Thyroid gland (tissue), 4 donors: ENCODE data around the gene AFAP1L2. TPM values are rescaled to one million over a fixed set of nuclear protein-coding genes. Genes with fewer than 3 reads are reported as not detected.

Source experiments
- DNase-seq, 2 donors: peaks; one replicate each; pipeline ENCODE4 v3.0.0-alpha.2; 2019
- H3K27ac ChIP-seq, 3 donors: fragments of 200-600 bp; sonication (generic); 1 replicate in 2 of 3; 2 replicates in 1 of 3; pipeline ENCODE4 v1.5.1; 2016 to 2019; ENCODE audit warnings: mild to moderate bottlenecking in 1 of 3, moderate library complexity in 1 of 3
- H3K27me3 ChIP-seq: fragments of 200-600 bp; sonication (generic); one replicate; pipeline ENCODE4 v1.5.1; 2019
- H3K36me3 ChIP-seq, 2 donors: fragments of 200-600 bp; sonication (generic); one replicate each; pipeline ENCODE4 v1.5.1; 2016 to 2019
- H3K4me1 ChIP-seq, 2 donors: fragments of 200-600 bp; sonication (generic); one replicate each; pipeline ENCODE4 v1.5.1; 2017 to 2019
- H3K4me3 ChIP-seq, 3 donors: fragments of 200-600 bp; sonication (generic); replicated peaks in 1 of 3; 1 replicate in 2 of 3; 2 replicates in 1 of 3; pipeline ENCODE4 v1.5.1; 2016; ENCODE audit warnings: mild to moderate bottlenecking in 1 of 3
- H3K9me3 ChIP-seq: fragments of 200-600 bp; sonication (generic); one replicate; pipeline ENCODE4 v1.5.1; 2017
- CTCF ChIP-seq, 6 experiments: fragments of 200-600 bp in 3 of 6; fragments of 450-650 bp in 3 of 6; sonication (generic) in 3 of 6; IDR thresholded peaks; one replicate each; pipeline ENCODE4 v1.5.1; 2016 to 2019; ENCODE audit warnings: antibody characterized with exemption in 6 of 6, mild to moderate bottlenecking in 2 of 6, inconsistent platforms in 1 of 6, moderate library complexity in 1 of 6
- POLR2A ChIP-seq, 2 donors: fragments of 450-650 bp; IDR thresholded peaks; one replicate each; pipeline ENCODE4 v1.6.1; 2017; ENCODE audit warnings: antibody characterized with exemption in 2 of 2, mild to moderate bottlenecking in 2 of 2, moderate library complexity in 1 of 2
- WGBS, 2 donors: methylation state at CpG; one replicate each; pipeline ENCODE4 v1.1.5; 2017; 5-methylcytosine and 5-hydroxymethylcytosine counted together
- intact Hi-C: fragments of 100-400 bp; cut with DNase I; formaldehyde crosslinking; loops from one replicate; pipeline ENCODE4 v1.15.1; 2023
- total RNA-seq, 4 donors: library from RNA; depleted of rRNA; stranded (reverse); fragments of >200 nt; gene quantifications; one replicate each; pipeline ENCODE4 v1.2.3, GENCODE V29; 2016

The AFAP1L2 gene
- total RNA-seq, 4 donors from 2014 or later, result 135 to 356 (median 299) TPM

- 45 to 48% methylated on average over 8 of the region's 8 CpGs for WGBS, 2 donors
- intact Hi-C loops, result loop anchor here (10.0 kb wide), 1 partner anchor 64 kb away; the partner anchor contains the start of gene AFAP1L2
- H3K9me3 ChIP-seq, result no peaks in the 10 kb centered on the region
- peaks cover 11 to 13% of the 10 kb centered on the region in 2 donors for H3K36me3 ChIP-seq
- H3K4me3 ChIP-seq, result no peak overlapping the region
- H3K27ac ChIP-seq, result peak overlapping the region; percentile 9 to 73 (median 50)
- DNase-seq, result peak; percentile 84 to 87
- TF ChIP-seq CTCF (IDR thresholded peaks at IDR 0.05) (no peak), POLR2A (IDR thresholded peaks at IDR 0.05) (peak in 1 of 2 donors; percentile 31)
- no peaks in the 10 kb centered on the region for H3K27me3 ChIP-seq
- peaks cover 44 to 52% of the 10 kb centered on the region in 2 donors for H3K4me1 ChIP-seq
These were observed 63.5 kb downstream of the AFAP1L2 start for GRCh38 chr10:114340816-114341215.

- intact Hi-C loops, result no loop called here
- Histone ChIP-seq H3K4me1 (peaks cover 40 to 48% of the 10 kb centered on the region in 2 donors), H3K36me3 (peaks cover 11 to 13% of the 10 kb centered on the region in 2 donors), H3K4me3 (no peak overlapping the region), H3K9me3 (no peaks in the 10 kb centered on the region), H3K27me3 (no peaks in the 10 kb centered on the region), H3K27ac (no peak overlapping the region)
- WGBS, 2 donors, result 88 to 93% methylated on average over 18 to 19 of the region's 19 CpGs
- TF ChIP-seq POLR2A (IDR thresholded peaks at IDR 0.05) (no peak), CTCF (IDR thresholded peaks at IDR 0.05) (no peak)
- DNase-seq, result no peak
These were observed 66.5 kb downstream of the AFAP1L2 start for GRCh38 chr10:114337510-114338462.

GRCh38 chr10:114336823-114337509 is 67.3 kb downstream of the AFAP1L2 start:
- TF ChIP-seq POLR2A (IDR thresholded peaks at IDR 0.05), result no peak
- no peak for TF ChIP-seq CTCF (IDR thresholded peaks at IDR 0.05)
- H3K36me3 ChIP-seq, result peaks cover 11 to 13% of the 10 kb centered on the region in 2 donors
- intact Hi-C loops, result no loop called here
- no peak overlapping the region for H3K4me3 ChIP-seq
- peak overlapping the region in 1 of 3 donors; percentile 55 for H3K27ac ChIP-seq
- H3K27me3 ChIP-seq, result no peaks in the 10 kb centered on the region
- no peaks in the 10 kb centered on the region for H3K9me3 ChIP-seq
- WGBS, 2 donors, result 88 to 90% methylated on average over 10 of the region's 10 CpGs
- peaks cover 40 to 48% of the 10 kb centered on the region in 2 donors for H3K4me1 ChIP-seq
- DNase-seq, result no peak

GRCh38 chr10:114335614-114336013 is 68.7 kb downstream of the AFAP1L2 start:
- TF ChIP-seq CTCF (IDR thresholded peaks at IDR 0.05) (no peak), POLR2A (IDR thresholded peaks at IDR 0.05) (no peak)
- DNase-seq, result no peak
- H3K4me3 ChIP-seq, result no peak overlapping the region
- H3K9me3 ChIP-seq, result no peaks in the 10 kb centered on the region
- 69 to 70% methylated on average over 3 of the region's 3 CpGs for WGBS, 2 donors
- H3K36me3 ChIP-seq, result peaks cover 15 to 18% of the 10 kb centered on the region in 2 donors
- H3K4me1 ChIP-seq, result peaks cover 34 to 45% of the 10 kb centered on the region in 2 donors
- H3K27ac ChIP-seq, result peak overlapping the region in 1 of 3 donors; percentile 55
- H3K27me3 ChIP-seq, result no peaks in the 10 kb centered on the region
- intact Hi-C loops, result no loop called here
